ENCODE data around the gene ATG4D. TPM values are rescaled to one million over a fixed set of nuclear protein-coding genes. Genes with fewer than 3 reads are reported as not detected.

The ATG4D gene
- total and polyA plus RNA-seq, 2 experiments from 2014 or later, result 15.1 to 55.5 TPM

DNA sequence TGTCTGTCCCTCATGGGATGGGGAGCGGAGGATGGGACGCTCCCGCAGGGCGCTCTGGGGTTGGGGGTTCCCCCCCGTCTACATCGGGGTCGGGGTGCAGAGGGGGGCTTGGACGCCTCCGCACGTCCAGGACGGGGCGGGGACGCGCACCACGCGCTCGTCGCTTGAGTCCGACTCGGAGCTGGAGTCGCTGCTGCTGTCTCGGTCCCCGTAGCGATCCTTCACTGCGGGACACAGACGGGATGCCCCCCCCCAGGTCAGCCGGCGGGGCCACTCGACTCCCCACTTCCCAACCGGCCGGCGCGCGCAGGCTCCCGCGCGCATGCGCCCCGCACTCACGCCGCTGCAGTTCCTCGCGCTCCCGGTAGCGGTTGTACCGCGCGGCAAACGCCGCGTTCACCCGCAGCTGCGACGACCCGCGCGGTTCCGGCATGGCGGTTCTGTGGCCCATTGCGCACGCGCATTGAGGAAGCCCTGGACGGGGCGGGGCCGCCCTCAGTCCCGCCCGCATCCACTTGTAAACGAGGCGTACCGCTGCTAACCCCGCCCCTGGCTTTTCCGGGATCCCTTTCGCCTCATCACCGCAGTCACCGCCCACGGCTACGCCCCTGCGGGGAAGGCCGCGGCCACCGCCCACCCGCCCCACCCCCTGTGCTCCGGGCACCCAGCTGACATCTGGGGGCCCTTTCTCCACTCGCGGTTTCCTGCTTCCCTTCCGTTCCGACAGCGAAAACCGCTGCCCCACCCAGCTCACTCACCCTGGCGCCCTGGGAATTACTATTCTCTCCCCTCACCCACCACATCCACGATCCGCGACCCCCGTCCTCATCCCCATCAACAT, 22.1 kb downstream of the ATG4D start, which contains the start of gene KRI1:
Gene KRI1, minus strand, starts transcription at position 444 of the 841 bp plus-strand sequence. Its CDS starts 11 bp downstream, at position 433.
- H3K27ac ChIP-seq (ENCODE audit: low read depth), result peak within 1 kb of the TSS; percentile 87
- peaks cover 12% of the 10 kb centered on the region for H3K79me2 ChIP-seq (replicated peaks; ENCODE audit: insufficient read depth)
- Mint-ChIP-seq H3K9me3 (peaks cover 2% of the 10 kb centered on the region; the same call in 2 of the 3 replicates), H3K27ac (peak within 1 kb of the TSS; percentile 94), H3K27me3 (ENCODE audit: insufficient read depth, low read depth, poor library complexity) (peaks cover 30% of the 10 kb centered on the region), H3K4me3 (peak within 1 kb of the TSS; percentile 94), H3K36me3 (ENCODE audit: low read depth) (peaks cover 38% of the 10 kb centered on the region), H3K4me1 (peaks cover 31% of the 10 kb centered on the region)
- H3K4me2 ChIP-seq, result peak within 1 kb of the TSS; percentile 94
- H3K9me2 ChIP-seq (ENCODE audit: insufficient read depth), result no peaks in the 10 kb centered on the region
- H3K36me3 ChIP-seq (ENCODE audit: insufficient read depth), result 0 out of 2 replicates have a peak, but pooled peaks cover 4% of the 10 kb centered on the region
- peaks cover 23% of the 10 kb centered on the region for H3K4me1 ChIP-seq (ENCODE audit: insufficient read depth)
- H4K20me1 ChIP-seq (replicated peaks; ENCODE audit: insufficient read depth), result peaks cover 5% of the 10 kb centered on the region
- no peaks in the 10 kb centered on the region for H3K27me3 ChIP-seq (ENCODE audit: insufficient read depth)
- TF ChIP-seq JUNB (IDR thresholded peaks at IDR 0.05; ENCODE audit: unreplicated experiment), result no peak
- TF ChIP-seq, protein P1, sequence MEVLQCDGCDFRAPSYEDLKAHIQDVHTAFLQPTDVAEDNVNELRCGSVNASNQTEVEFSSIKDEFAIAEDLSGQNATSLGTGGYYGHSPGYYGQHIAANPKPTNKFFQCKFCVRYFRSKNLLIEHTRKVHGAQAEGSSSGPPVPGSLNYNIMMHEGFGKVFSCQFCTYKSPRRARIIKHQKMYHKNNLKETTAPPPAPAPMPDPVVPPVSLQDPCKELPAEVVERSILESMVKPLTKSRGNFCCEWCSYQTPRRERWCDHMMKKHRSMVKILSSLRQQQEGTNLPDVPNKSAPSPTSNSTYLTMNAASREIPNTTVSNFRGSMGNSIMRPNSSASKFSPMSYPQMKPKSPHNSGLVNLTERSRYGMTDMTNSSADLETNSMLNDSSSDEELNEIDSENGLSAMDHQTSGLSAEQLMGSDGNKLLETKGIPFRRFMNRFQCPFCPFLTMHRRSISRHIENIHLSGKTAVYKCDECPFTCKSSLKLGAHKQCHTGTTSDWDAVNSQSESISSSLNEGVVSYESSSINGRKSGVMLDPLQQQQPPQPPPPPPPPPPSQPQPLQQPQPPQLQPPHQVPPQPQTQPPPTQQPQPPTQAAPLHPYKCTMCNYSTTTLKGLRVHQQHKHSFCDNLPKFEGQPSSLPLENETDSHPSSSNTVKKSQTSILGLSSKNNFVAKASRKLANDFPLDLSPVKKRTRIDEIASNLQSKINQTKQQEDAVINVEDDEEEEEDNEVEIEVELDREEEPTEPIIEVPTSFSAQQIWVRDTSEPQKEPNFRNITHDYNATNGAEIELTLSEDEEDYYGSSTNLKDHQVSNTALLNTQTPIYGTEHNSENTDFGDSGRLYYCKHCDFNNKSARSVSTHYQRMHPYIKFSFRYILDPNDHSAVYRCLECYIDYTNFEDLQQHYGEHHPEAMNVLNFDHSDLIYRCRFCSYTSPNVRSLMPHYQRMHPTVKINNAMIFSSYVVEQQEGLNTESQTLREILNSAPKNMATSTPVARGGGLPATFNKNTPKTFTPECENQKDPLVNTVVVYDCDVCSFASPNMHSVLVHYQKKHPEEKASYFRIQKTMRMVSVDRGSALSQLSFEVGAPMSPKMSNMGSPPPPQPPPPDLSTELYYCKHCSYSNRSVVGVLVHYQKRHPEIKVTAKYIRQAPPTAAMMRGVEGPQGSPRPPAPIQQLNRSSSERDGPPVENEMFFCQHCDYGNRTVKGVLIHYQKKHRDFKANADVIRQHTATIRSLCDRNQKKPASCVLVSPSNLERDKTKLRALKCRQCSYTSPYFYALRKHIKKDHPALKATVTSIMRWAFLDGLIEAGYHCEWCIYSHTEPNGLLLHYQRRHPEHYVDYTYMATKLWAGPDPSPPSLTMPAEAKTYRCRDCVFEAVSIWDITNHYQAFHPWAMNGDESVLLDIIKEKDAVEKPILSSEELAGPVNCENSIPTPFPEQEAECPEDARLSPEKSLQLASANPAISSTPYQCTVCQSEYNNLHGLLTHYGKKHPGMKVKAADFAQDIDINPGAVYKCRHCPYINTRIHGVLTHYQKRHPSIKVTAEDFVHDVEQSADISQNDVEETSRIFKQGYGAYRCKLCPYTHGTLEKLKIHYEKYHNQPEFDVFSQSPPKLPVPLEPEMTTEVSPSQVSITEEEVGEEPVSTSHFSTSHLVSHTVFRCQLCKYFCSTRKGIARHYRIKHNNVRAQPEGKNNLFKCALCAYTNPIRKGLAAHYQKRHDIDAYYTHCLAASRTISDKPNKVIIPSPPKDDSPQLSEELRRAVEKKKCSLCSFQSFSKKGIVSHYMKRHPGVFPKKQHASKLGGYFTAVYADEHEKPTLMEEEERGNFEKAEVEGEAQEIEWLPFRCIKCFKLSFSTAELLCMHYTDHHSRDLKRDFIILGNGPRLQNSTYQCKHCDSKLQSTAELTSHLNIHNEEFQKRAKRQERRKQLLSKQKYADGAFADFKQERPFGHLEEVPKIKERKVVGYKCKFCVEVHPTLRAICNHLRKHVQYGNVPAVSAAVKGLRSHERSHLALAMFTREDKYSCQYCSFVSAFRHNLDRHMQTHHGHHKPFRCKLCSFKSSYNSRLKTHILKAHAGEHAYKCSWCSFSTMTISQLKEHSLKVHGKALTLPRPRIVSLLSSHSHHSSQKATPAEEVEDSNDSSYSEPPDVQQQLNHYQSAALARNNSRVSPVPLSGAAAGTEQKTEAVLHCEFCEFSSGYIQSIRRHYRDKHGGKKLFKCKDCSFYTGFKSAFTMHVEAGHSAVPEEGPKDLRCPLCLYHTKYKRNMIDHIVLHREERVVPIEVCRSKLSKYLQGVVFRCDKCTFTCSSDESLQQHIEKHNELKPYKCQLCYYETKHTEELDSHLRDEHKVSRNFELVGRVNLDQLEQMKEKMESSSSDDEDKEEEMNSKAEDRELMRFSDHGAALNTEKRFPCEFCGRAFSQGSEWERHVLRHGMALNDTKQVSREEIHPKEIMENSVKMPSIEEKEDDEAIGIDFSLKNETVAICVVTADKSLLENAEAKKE (CRISPR knock-in tag; IDR thresholded peaks at IDR 0.05), result no peak
- peak; percentile 23 for TF ChIP-seq REST (IDR thresholded peaks at IDR 0.05; ENCODE audit: unreplicated experiment)
- TF ChIP-seq, protein P2, sequence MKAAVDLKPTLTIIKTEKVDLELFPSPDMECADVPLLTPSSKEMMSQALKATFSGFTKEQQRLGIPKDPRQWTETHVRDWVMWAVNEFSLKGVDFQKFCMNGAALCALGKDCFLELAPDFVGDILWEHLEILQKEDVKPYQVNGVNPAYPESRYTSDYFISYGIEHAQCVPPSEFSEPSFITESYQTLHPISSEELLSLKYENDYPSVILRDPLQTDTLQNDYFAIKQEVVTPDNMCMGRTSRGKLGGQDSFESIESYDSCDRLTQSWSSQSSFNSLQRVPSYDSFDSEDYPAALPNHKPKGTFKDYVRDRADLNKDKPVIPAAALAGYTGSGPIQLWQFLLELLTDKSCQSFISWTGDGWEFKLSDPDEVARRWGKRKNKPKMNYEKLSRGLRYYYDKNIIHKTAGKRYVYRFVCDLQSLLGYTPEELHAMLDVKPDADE (IDR thresholded peaks at IDR 0.05), result no peak
- no peak for TF ChIP-seq STAT1 (IDR thresholded peaks at IDR 0.05; ENCODE audit: unreplicated experiment)
- TF ChIP-seq CREB1 (CRISPR knock-in tag; IDR thresholded peaks at IDR 0.05; ENCODE audit: low read depth), result no peak
- TF ChIP-seq ZNF331 (CRISPR knock-in tag; IDR thresholded peaks at IDR 0.05; ENCODE audit: low read depth), result no peak
- TF ChIP-seq, protein P3, sequence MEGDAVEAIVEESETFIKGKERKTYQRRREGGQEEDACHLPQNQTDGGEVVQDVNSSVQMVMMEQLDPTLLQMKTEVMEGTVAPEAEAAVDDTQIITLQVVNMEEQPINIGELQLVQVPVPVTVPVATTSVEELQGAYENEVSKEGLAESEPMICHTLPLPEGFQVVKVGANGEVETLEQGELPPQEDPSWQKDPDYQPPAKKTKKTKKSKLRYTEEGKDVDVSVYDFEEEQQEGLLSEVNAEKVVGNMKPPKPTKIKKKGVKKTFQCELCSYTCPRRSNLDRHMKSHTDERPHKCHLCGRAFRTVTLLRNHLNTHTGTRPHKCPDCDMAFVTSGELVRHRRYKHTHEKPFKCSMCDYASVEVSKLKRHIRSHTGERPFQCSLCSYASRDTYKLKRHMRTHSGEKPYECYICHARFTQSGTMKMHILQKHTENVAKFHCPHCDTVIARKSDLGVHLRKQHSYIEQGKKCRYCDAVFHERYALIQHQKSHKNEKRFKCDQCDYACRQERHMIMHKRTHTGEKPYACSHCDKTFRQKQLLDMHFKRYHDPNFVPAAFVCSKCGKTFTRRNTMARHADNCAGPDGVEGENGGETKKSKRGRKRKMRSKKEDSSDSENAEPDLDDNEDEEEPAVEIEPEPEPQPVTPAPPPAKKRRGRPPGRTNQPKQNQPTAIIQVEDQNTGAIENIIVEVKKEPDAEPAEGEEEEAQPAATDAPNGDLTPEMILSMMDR (conservative IDR thresholded peaks at IDR 0.05; ENCODE audit: low read depth in 2 of 2), result peak; percentile 2 to 18; a peak in 1 of 4 replicates
- TF ChIP-seq EZH2phosphoT487 (IDR thresholded peaks at IDR 0.05; ENCODE audit: unreplicated experiment), result no peak
- TF ChIP-seq POLR2AphosphoS5 (IDR thresholded peaks at IDR 0.05; ENCODE audit: low read depth), result peak; percentile 94
- peak within 1 kb of the TSS; percentile 91 for H2AFZ ChIP-seq
- H3K4me3 ChIP-seq, result peak within 1 kb of the TSS; percentile 92
- DNase-seq (ENCODE audit: low spot score), result peak; percentile 98
- H3F3A ChIP-seq (replicated peaks; ENCODE audit: low read depth), result peaks cover 29% of the 10 kb centered on the region
- ATAC-seq, result peak; percentile 56

Measured in GM23338 (cell line).